VCaP (cell line): ENCODE results near the gene ATG16L2.

Experiments
- H3K27ac ChIP-seq: fragments of 450-650 bp; 2 replicates; pipeline ENCODE4 v1.5.1; 2017
- TF ChIP-seq, protein P1 (sequence below): fragments of 450-650 bp; conservative IDR thresholded peaks from 2 replicates; pipeline ENCODE4 v1.5.1; 2017; ENCODE audit warnings: mild to moderate bottlenecking, moderate library complexity

Gene ATG16L2

DNA sequence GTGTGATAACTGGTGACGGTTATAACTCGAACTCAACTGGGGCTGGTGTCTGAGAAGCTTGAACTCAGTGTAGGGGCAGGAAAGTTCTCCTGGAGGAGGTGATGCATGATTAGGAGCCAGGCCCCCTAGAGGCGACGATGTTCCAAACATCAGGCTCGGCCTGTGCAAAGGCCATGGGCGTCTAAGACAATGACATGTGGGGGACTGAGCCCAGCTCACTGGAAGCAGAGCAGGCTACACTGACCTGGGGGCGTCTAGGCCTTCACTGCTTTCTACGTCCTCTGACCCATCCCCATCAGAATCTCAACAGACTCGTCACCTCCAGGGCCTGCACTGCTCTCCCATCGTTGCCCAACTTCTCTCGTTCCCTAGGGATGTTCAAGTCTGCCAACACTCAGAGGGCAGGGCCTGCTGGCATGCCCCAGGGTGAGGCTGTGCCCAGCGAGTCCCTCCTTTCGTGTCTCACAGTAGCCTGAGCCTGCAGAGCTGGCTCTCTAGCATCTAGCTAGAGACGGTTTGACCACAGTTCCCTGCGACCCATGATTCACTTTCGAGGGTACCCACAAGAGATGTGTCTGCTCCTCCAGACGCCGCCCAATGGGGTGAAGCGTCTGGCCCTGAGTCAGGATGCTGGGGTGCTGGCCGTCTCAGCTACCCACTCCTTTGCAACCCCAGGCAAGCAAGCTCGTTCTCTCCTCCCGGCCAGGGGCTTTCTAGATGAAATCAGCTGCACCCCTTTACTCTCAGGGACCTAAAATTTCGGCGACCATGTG, 1.1 kb upstream of the ATG16L2 start:
- H3K27ac ChIP-seq, result peak overlapping the region; percentile 99
- TF ChIP-seq, protein P1, sequence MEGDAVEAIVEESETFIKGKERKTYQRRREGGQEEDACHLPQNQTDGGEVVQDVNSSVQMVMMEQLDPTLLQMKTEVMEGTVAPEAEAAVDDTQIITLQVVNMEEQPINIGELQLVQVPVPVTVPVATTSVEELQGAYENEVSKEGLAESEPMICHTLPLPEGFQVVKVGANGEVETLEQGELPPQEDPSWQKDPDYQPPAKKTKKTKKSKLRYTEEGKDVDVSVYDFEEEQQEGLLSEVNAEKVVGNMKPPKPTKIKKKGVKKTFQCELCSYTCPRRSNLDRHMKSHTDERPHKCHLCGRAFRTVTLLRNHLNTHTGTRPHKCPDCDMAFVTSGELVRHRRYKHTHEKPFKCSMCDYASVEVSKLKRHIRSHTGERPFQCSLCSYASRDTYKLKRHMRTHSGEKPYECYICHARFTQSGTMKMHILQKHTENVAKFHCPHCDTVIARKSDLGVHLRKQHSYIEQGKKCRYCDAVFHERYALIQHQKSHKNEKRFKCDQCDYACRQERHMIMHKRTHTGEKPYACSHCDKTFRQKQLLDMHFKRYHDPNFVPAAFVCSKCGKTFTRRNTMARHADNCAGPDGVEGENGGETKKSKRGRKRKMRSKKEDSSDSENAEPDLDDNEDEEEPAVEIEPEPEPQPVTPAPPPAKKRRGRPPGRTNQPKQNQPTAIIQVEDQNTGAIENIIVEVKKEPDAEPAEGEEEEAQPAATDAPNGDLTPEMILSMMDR, result peak; percentile 65

DNA sequence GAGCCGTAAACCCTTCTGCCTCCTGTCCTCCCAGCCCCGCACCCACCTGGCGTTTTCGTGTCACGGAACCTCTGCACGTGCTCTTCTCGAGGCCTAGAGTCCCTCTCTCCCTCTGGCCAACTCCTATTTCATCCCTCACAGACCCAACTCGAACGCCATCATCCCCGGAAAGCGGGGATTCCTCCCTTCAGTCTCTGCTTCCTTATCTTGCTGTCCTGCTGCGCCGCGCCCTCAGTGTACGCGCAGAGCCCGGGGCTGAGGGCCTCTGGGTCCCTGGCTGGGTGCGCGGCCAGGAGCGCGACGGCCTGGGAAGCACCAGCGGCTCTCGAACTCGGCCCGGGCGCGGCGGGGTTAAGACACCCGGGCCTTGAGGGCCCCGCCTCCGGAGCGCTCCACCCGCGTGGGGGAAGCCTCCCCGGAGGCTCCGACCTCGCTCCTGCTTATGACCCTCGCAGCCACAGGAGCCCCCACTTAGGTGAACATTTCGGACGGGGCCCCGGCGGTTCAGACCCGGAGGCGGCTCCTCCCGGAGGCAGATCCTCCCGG, 398 bp upstream of the ATG16L2 start:
- H3K27ac ChIP-seq, result peak overlapping the region; percentile 99
- TF ChIP-seq, protein P1, result no peak

DNA sequence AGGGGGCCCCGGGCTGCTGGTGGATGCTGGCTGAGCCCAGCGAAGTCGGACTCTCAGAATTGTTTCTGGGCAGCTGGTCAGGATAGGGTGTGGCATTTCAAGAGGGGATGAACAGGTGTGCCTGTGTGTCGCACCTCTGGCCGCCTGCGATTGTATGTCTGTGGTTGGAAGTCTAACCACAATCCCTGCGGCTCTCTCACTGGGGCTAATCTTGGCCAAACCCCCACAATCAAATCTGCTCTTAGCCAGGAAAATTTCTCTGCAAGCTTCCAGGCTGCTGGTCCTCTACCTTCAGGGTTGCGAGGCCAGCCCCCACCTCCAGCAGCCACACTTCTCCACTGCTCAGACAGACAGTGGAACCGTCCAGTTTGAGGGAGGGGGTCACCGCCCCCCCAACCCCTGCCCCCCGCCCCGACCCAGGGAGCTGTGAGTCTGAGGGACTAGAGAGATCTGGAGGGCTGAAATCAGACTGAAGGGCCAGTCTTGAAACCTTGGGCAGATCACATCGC, 953 bp downstream of the ATG16L2 start:
- peak overlapping the region; percentile 99 for H3K27ac ChIP-seq
- TF ChIP-seq, protein P1, result no peak

DNA sequence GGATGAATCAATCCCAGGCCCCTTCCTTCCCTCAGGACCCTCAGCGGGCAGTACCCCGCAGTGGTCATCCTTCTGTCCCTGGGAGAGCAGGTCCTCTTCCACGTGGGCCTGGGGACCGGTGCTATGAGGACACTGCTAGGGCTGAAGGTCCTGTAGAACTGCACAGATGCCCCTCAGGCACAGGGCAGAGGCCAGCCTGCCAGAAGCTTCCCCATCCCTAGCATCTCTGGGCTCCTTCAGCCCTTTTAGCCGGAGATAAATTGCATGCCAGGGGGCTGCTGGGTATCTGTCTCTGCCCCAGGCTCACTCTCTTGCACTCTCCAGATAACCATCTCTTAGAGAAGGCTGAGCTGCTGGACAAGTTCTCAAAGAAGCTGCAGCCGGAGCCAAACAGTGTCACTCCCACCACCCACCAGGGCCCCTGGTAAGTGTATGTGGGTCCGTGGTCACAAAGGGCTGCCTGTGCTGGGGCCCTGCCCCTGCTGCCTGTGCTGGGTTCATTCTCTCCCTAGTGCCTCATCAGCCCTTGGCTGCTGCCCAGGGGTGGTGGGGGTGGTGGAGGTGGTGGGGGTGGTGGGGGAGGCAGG, 2.3 kb downstream of the ATG16L2 start:
- H3K27ac ChIP-seq, result peak overlapping the region; percentile 99; the same call in 1 of the 2 replicates
- TF ChIP-seq, protein P1, result no peak

DNA sequence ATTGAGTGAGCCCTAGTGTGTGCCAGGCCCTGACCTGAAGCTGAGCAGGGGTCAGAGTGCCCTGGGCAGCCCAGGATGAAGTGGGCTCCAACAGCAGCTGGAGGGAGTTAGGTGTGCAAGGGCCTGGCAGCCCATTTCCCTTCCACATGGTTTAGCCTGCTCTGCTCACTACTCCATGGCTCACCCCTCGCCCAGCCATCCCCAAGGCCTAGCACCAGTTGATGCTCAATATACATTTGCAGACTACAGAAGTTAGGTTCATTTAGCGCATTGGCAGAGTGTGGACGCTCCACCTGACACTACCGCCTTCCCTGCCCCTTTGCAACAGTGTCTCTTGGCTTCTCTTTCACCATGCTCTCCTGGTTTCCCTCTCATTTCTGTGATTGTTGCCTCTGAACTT, 3.8 kb downstream of the ATG16L2 start:
- TF ChIP-seq, protein P1, result no peak
- no peak overlapping the region for H3K27ac ChIP-seq

DNA sequence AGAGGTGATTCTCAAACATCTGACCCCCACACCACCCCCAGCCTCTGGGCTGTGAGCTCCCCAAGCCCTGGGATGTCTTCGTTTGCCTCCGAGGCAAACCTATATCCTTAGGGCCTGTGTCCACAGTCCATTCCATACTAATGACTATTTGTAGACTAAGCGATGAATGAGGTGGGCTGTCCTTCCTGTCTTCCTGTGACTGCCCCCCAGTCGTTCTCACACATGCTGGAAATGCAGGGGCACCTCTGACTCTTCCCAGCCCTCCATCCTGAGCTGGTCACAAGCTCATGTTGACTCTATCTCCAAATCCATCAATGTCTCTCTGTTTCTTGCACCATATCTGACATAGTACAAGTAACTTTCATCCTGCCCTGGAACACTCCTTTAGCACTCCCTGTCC, 4.8 kb downstream of the ATG16L2 start:
- H3K27ac ChIP-seq, result no peak overlapping the region
- TF ChIP-seq, protein P1, result no peak

DNA sequence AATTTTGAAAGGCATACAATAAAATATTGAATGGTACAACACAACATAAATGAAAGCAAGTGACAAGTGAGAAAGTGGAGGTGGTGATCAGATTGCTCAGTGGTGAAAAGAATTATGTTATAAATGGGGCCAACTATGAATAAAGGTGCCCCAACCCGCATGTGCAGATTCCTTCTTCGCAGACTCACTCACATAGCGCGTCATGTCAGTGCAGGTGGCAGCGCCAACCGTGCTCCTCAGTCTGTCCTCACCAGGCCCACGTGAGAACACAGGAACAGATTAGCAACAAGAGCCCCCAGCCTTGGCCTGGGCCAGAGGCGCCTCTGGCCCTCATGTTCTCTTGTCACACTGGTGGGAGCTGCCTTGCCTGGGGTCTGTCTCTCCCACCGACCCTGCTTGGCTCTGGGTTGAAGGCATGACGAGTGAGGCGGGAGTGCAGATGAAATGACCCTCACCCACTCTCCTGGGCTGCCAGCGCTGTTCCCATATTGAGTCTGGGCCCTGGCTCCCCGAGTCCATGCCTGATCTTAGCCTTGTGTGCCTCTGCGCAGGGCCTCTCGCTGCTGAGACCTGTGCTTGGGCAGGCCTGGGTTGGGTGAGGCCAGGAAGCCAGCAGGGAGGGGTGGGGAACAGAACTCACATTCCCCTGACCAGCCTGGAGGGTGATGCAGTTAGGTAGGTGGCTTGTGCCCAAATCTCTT, 6.4 kb downstream of the ATG16L2 start:
- TF ChIP-seq, protein P1, result no peak
- peak overlapping the region; percentile 82 for H3K27ac ChIP-seq
